Hippocampal formation (tissue), 2 donors: ENCODE results near the gene FEZ2.

Source experiments
- DNase-seq, 2 donors: peaks; one replicate each; lab custom pipeline; 2025; lab: John Stamatoyannopoulos, UW

FEZ2 gene

DNA sequence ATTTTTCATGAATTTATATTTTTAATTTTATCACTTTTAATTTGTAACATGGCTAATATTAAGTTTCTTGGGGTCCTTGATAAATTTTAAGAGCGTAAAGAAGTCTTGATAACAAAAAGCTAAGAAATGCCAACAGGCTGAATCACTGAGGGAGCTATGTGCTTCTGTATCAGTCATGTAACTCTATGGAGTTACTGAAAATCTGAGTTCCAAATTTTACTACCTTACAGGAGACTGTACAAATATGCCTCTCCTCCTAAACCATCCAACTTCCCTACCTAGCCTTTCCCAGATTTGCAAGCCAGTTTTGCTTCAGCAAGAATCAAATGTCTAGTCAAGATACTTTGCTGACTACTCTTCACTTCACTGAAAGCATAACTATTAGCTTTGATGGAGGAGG lies 35.7 kb downstream of the FEZ2 start:
- DNase-seq = no peak

- DNase-seq = peak in 1 of 2 donors; percentile 25
Measured at GRCh38 chr2:36561237-36561944, 36.6 kb downstream of the FEZ2 start.

- no peak for DNase-seq
Measured at GRCh38 chr2:36560726-36561125, 37.2 kb downstream of the FEZ2 start.

GRCh38 chr2:36559221-36559942 lies 38.6 kb downstream of the FEZ2 start:
- DNase-seq = no peak

DNA sequence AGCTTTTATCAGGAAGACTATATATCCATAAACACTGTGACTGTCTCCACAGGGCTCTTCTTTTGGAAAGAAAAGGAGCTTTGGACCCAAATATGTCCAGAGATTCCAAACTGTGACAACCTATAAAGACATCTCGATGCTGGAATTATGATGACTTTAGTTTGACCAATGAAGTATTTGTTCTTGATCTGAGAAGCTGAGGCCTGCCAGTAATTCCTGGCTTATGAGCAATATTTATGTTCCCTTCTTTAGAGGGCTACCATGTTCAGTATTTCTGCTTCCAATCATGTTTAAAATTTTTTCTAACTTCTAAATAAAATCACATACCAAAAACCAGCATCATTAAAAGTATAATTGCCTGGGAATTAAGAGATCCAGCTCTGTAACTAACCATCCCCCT lies 41.1 kb downstream of the FEZ2 start:
- DNase-seq = no peak

DNA sequence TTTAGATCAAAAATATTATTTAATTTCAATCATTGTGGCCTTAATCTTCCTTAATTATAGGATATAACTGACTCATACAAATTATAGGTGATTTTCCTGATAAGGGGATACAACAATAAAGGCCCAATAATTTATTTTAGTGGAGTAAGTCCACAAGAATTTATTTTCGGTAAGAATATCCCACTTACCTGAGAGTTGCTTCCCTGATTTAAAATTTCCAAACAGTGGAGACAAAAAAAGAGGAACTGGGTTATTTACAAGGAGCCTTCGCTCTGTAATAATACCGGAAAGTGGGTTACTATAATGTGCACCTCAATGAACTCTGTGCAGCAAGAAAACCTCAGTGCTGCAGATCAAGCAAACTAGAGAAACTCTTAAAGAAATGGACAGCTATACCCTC lies 42.2 kb downstream of the FEZ2 start:
- DNase-seq = no peak

- DNase-seq = no peak
Measured at GRCh38 chr2:36554531-36554930, 43.4 kb downstream of the FEZ2 start.

DNA sequence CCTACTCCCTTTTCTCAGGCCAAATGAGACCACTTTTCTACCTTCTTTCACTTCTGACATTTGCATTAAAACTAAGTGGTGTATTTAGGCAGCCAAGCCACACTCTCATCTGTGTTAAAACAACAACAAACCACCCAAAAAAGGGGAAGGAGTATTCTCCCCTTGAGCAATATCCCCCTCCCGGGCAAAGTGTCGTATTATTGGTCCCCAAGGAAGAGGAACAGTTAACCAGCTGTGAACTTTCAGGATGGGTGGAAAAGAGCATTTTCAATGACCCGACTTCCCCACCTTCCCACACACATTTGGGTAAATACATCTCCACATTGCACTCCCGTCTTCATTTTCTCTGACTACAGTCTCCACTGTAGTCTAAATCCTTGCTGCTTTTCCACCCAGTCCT lies 44.3 kb downstream of the FEZ2 start:
- DNase-seq = no peak

DNA sequence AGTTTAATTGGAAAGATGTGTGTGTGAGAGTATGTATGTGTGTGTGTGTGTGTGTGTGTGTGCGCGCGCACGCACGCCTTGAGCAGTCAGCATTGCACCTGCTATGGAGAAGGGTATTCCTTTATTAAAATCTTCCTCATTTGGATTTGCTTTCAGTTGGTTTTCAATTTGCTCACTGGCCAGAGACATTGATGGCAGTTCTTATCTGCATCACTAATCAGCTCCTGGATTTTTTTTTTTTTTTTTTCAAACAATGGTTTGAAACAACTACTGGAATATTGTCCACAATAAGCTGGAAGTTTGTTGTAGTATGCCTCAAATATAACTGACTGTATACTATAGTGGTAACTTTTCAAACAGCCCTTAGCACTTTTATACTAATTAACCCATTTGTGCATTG lies 48.0 kb downstream of the FEZ2 start:
- DNase-seq = no peak

GRCh38 chr2:36549165-36549574 lies 48.8 kb downstream of the FEZ2 start:
- DNase-seq = no peak

- no peak for DNase-seq
Measured at GRCh38 chr2:36547906-36548305, 50.1 kb downstream of the FEZ2 start.

- no peak for DNase-seq
Measured at GRCh38 chr2:36545871-36546416, 52.0 kb downstream of the FEZ2 start.

- DNase-seq = no peak
Measured at GRCh38 chr2:36544638-36545338, 53.2 kb downstream of the FEZ2 start.

GRCh38 chr2:36541891-36542595 lies 55.9 kb downstream of the FEZ2 start:
- DNase-seq = no peak

DNA sequence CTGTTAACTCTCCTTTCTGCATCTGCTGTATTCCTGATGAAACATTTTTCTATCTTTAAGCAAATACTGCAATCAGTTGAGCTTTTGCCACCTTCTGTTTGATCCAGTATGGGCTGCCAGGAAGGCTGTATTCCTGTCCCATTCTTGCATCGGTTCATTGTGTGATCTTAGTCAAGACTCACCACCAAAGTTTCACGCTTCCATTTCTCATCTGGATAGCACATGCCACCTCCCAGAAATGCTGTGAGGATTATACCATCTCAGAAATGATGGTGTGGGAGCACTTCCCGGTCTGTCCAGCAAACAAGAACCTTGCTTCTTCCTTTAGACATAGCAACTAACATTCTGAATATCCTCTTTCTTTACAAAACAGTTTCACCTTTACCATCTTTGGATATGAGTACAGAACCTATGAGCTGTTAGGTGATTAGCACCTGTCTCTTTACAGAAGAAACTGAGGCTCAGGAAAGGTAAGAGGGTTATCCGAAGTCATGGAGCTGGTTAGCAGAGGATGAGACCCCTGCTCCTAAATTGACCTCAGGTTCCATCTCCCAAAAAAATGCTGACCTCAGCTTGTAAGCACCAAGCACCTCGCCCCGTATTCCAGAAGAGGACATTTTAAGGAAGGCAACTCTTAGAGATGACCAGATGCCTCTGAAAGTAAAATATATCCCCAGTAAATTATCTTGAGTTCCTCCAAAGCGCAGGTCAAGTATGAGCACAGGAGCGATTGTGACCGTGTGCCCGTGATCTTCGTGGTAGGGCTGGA lies 56.8 kb downstream of the FEZ2 start:
- no peak for DNase-seq

DNA sequence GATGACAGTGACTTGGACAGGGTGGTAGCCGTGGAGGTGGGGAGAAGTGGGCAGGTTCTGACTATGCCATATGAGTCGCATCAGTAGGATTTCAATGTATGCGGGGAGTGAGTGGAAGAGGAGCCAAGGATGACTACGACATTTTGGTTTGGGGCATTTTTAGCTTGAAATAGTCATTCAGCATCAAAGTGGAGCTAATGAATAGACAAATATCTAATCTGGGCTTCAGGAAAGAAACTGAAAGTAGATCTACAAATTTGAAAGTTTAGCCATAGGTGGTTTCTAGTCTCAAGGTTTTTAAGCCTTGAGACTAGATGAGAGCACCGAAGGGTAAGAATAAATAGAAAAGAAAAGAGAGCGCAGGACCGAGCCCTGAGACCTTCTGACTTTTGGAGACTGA lies 58.3 kb downstream of the FEZ2 start:
- no peak for DNase-seq

DNA sequence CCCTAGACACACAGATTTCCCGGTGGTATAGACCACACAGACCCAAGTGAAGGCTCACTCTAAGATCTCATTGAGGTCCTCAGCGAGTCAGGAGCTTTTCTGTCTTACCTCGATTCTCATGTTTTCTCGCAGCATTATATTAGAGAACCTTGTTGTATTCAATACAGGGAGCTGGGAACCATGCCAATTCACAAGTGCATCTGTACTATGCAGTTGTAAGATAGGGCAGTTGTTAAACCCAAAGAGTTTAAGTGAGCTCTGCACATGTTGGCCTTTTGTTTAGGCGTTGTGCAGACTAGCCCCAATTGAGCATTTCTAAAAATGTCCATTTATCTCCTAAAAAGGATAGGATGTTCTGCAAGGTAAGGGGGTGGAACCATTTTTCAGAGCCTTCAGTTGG lies 59.6 kb downstream of the FEZ2 start:
- DNase-seq = no peak

DNA sequence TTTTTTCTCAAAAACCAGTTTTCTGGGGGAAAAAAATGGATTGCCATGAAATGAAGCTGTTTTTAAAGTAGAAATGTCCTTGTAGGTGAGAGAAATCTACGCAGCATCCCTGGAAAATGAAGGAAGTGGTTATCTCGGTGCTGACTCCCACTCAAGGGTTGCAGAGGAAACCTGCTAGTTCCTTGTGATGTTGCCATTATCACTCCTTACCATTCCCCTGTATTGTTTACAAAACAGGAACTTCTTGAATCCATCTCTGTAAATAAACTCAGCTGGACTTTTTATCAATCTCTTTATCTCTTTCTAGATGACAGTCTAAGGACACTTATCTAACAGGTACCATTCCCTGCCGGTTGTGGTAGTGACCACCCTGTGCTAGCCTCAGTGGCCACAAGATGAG lies 61.2 kb downstream of the FEZ2 start:
- DNase-seq = no peak

DNA sequence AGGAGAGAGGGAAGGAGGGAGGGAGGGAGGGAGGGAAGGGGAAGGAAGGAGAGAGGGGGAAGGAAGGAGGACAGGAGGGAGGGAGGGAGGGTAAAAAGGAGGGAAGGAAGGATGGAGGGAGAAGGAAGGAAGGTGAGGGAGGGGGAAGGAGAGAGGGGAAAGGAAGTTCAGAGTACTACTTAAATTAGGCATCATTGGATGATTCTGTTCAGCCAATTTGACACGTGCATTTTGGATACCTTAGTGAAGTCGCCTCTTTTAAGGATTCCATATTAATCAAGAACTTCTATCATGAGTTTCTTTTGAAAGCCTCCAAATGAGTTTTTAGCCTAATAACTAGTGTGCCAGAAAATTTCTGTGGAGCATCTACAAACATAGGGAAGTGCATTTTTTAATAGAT lies 62.9 kb downstream of the FEZ2 start:
- no peak for DNase-seq

DNA sequence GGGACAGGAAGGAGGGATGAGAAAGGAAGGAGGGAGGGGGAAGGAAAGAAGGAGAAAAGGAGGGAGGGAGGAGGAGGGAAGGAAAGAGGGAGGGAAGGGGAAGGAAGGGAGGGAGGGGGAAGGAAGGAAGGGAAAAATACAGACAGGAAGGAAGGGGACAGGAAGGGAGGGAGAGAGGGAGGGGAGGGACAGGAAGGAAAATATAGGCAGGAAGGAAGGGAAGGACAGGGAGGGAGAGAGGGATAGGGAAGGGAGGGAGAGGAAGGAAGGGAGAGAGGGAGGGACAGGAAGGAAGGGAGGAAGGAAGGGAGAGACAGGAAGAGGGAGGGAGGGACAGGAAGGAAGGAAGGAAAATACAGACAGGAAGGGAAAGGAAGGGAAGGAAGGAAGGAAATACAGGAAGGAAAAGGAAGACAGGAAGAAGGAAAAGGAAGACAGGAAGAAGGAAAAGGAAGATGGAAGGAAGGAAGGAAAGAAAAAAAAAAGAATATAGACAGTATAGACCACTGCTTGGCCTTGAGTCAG lies 63.6 kb downstream of the FEZ2 start:
- DNase-seq = no peak

DNA sequence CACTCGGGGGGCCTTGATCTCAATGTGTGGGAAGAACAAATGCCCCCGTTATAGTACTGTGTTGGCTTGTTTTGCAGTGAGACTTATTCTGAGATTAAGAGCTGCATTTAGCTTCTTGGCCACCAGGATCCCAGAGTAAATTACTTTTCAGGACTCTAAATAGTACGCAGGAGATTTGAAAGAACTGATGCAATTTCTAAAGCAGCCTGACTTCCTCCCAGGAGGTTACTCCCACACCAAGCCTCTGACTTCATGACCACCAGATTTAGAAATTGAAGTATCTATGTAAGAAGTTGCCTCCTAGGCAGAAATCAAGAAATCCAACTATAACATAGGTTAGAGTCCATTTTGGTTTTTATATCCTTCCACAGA lies 67.0 kb downstream of the FEZ2 start:
- DNase-seq = no peak
